OCI-LY7 (cell line): ENCODE results near the gene CFAP58. TPM values are rescaled to one million over a fixed set of nuclear protein-coding genes. Genes with fewer than 3 reads are reported as not detected.

Experiments
- BruUV-seq: library from RNA; stranded (reverse); fragments of 400-500 nt; replicated peaks from 2 replicates; lab custom pipeline; 2021; lab: Mats Ljungman, UMichigan
- CTCF ChIA-PET: fragments of 300-600 bp; sonication (Branson Sonifier 250); formaldehyde crosslinking; loops from one replicate; lab custom pipeline; 2022; ENCODE audit warnings: antibody characterized with exemption; ENCODE audit not compliant: unreplicated experiment; lab: Charles Lee
- POLR2A ChIA-PET: fragments of 300-600 bp; sonication (Branson Sonifier 250); formaldehyde crosslinking; loops from one replicate; lab custom pipeline; 2022; ENCODE audit warnings: antibody characterized with exemption; lab: Charles Lee
- DNase-seq: peaks from one replicate; pipeline ENCODE4 v3.0.0-alpha.2; 2015; ENCODE audit warnings: low spot score
- H2AFZ ChIP-seq: fragments of 200-600 bp; sonication (generic), shearing (Covaris generic); 2 replicates; pipeline ENCODE4 v1.6.1; 2014; ENCODE audit warnings: mild to moderate bottlenecking, antibody characterized with exemption, low read length, moderate library complexity
- H3K27ac ChIP-seq: fragments of 200-600 bp; sonication (generic); 2 replicates; pipeline ENCODE4 v1.5.1; 2014; ENCODE audit warnings: mixed run types, low read depth, mild to moderate bottlenecking, moderate library complexity, low read length, inconsistent platforms; ENCODE audit not compliant: poor library complexity, severe bottlenecking
- H3K36me3 ChIP-seq: fragments of 200-600 bp; sonication (generic); 2 replicates; pipeline ENCODE4 v1.6.1; 2014; ENCODE audit warnings: mild to moderate bottlenecking, antibody characterized with exemption, low read length, moderate library complexity, mixed read lengths; ENCODE audit not compliant: insufficient read depth
- H3K4me1 ChIP-seq: fragments of 200-600 bp; sonication (generic); 2 replicates; pipeline ENCODE4 v1.5.1; 2014; ENCODE audit warnings: mild to moderate bottlenecking, low read length; ENCODE audit not compliant: insufficient read depth, poor library complexity, severe bottlenecking
- H3K4me2 ChIP-seq: fragments of 200-600 bp; sonication (generic); 2 replicates; pipeline ENCODE4 v1.6.1; 2014; ENCODE audit warnings: mild to moderate bottlenecking, low read length
- H3K4me3 ChIP-seq: fragments of 200-600 bp; sonication (generic); 2 replicates; pipeline ENCODE4 v1.5.1; 2014; ENCODE audit warnings: mild to moderate bottlenecking, low read depth, low read length; ENCODE audit not compliant: poor library complexity, severe bottlenecking
- H3K79me2 ChIP-seq: fragments of 200-600 bp; sonication (generic); 2 replicates; pipeline ENCODE4 v1.6.1; 2016; ENCODE audit warnings: low read depth, mild to moderate bottlenecking, low read length, moderate library complexity, mixed read lengths; ENCODE audit not compliant: insufficient read depth
- H3K9me2 ChIP-seq: fragments of 200-600 bp; sonication (generic); 2 replicates; pipeline ENCODE4 v1.6.1; 2016; ENCODE audit warnings: mild to moderate bottlenecking, low read length, mixed read lengths; ENCODE audit not compliant: insufficient read depth
- H3K9me3 ChIP-seq: fragments of 200-600 bp; sonication (generic); 2 replicates; pipeline ENCODE4 v1.6.1; 2014; ENCODE audit warnings: mild to moderate bottlenecking, mixed run types, low read length, mixed read lengths
- H4K20me1 ChIP-seq: fragments of 200-600 bp; sonication (generic); 2 replicates; pipeline ENCODE4 v1.6.1; 2014; ENCODE audit warnings: mild to moderate bottlenecking, antibody characterized with exemption, low read length, moderate library complexity, mixed read lengths; ENCODE audit not compliant: insufficient read depth
- EZH2phosphoT487 ChIP-seq: fragments of 200-600 bp; sonication (generic); IDR thresholded peaks from 2 replicates; pipeline ENCODE4 v1.6.1; 2018; ENCODE audit warnings: low read depth, borderline replicate concordance, mild to moderate bottlenecking, mixed run types, antibody characterized with exemption, low read length, moderate library complexity, mixed read lengths
- intact Hi-C: fragments of 100-400 bp; cut with micrococcal nuclease; formaldehyde crosslinking; loops from one replicate; pipeline ENCODE4 v1.10.0; 2022; ENCODE audit not compliant: unreplicated experiment
- total RNA-seq, 2 experiments: library from RNA; depleted of rRNA in 1 of 2; stranded (reverse); fragments of >200 nt in 1 of 2; shearing (Covaris generic) in 1 of 2; gene quantifications; 2 replicates each; pipeline ENCODE4 v1.2.3, GENCODE V29; 2014 to 2022
- TF ChIP-seq, protein P1 (sequence below): fragments of 200-600 bp; sonication (generic); conservative IDR thresholded peaks from 2 replicates; pipeline ENCODE4 v1.5.1; 2014; ENCODE audit warnings: mild to moderate bottlenecking, antibody characterized with exemption, low read length, moderate library complexity, mixed read lengths

Gene CFAP58
- total RNA-seq, 2 experiments from 2014 or later, result 0.09 to 1.5 TPM

GRCh38 chr10:104445359-104445758, 91.7 kb downstream of the CFAP58 start:
- Histone ChIP-seq H3K9me2 (no peaks in the 10 kb centered on the region), H3K27ac (no peak overlapping the region), H3K36me3 (no peaks in the 10 kb centered on the region), H4K20me1 (no peaks in the 10 kb centered on the region), H2AFZ (no peak overlapping the region), H3K4me1 (no peaks in the 10 kb centered on the region), H3K79me2 (no peaks in the 10 kb centered on the region), H3K4me3 (no peak overlapping the region), H3K4me2 (no peak overlapping the region), H3K9me3 (no peaks in the 10 kb centered on the region)
- BruUV-seq, result no TSS peak
- intact Hi-C loops, result no loop called here
- ChIA-PET CTCF (no interaction called here), POLR2A (no interaction called here)
- no peak for TF ChIP-seq EZH2phosphoT487
- TF ChIP-seq, protein P1, sequence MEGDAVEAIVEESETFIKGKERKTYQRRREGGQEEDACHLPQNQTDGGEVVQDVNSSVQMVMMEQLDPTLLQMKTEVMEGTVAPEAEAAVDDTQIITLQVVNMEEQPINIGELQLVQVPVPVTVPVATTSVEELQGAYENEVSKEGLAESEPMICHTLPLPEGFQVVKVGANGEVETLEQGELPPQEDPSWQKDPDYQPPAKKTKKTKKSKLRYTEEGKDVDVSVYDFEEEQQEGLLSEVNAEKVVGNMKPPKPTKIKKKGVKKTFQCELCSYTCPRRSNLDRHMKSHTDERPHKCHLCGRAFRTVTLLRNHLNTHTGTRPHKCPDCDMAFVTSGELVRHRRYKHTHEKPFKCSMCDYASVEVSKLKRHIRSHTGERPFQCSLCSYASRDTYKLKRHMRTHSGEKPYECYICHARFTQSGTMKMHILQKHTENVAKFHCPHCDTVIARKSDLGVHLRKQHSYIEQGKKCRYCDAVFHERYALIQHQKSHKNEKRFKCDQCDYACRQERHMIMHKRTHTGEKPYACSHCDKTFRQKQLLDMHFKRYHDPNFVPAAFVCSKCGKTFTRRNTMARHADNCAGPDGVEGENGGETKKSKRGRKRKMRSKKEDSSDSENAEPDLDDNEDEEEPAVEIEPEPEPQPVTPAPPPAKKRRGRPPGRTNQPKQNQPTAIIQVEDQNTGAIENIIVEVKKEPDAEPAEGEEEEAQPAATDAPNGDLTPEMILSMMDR, result no peak
- no peak for DNase-seq

DNA sequence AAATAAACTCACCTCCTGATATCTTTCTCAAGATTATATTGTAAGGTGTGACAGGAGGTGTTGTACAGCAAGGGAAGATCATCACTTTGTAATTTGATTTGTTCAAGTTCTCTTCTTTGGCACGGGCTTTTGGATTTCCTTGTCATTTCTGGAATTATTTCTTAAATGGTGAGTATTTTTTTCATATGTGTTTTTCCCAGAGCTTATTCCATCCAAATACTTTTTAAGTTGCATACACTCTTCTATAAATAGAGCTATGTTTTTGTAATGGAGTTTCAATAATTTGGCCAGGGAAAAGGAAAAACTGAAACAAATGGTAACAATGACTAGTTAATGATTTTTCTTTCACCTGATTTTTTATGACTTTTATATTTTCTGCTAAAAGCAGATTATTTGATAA, 92.5 kb downstream of the CFAP58 start:
- ChIA-PET CTCF (no interaction called here), POLR2A (no interaction called here)
- no peak for TF ChIP-seq EZH2phosphoT487
- TF ChIP-seq, protein P1, result no peak
- no peaks in the 10 kb centered on the region for H3K36me3 ChIP-seq
- no peak overlapping the region for H3K4me2 ChIP-seq
- H3K9me2 ChIP-seq, result no peaks in the 10 kb centered on the region
- no peaks in the 10 kb centered on the region for H3K79me2 ChIP-seq
- no peaks in the 10 kb centered on the region for H3K9me3 ChIP-seq
- DNase-seq, result no peak
- no peak overlapping the region for H2AFZ ChIP-seq
- no TSS peak for BruUV-seq
- no peaks in the 10 kb centered on the region for H4K20me1 ChIP-seq
- H3K27ac ChIP-seq, result no peak overlapping the region
- H3K4me1 ChIP-seq, result no peaks in the 10 kb centered on the region
- no peak overlapping the region for H3K4me3 ChIP-seq
- intact Hi-C loops, result no loop called here

DNA sequence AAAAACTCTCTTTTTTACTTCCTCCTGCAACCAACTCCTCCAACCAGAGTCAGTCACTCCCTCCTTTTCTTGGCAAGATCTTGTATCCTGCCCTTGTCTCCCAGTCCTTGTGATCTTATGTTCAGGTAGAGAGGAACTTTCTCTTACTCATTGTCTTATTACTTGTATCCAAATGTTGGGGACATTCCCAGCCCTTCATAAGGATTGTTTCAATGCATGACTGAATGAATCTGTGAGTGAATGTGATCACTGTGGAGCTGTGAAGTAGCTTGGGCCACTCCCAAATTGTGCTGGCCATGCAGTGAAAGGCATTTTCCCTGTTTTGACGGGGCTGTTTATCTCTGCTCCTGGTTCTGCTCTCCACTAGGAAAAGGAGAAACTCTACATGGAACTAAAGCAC, 93.7 kb downstream of the CFAP58 start:
- no TSS peak for BruUV-seq
- CTCF ChIA-PET, result no interaction called here

More for the DNA sequence above, 93.7 kb downstream of the CFAP58 start:
- Histone ChIP-seq H3K9me2 (no peaks in the 10 kb centered on the region), H3K27ac (no peak overlapping the region), H3K4me1 (no peaks in the 10 kb centered on the region), H3K36me3 (no peaks in the 10 kb centered on the region), H3K4me2 (no peak overlapping the region), H3K4me3 (no peak overlapping the region), H3K9me3 (no peaks in the 10 kb centered on the region), H3K79me2 (no peaks in the 10 kb centered on the region), H2AFZ (no peak overlapping the region), H4K20me1 (no peaks in the 10 kb centered on the region)
- DNase-seq, result no peak
- POLR2A ChIA-PET, result no interaction called here
- TF ChIP-seq, protein P1, result no peak
- TF ChIP-seq EZH2phosphoT487, result no peak
- intact Hi-C loops, result no loop called here
